SK-N-SH (cell line): ENCODE results near the gene SKA1. TPM values are rescaled to one million over a fixed set of nuclear protein-coding genes. Genes with fewer than 3 reads are reported as not detected.

Experiments used
- CTCF ChIA-PET: fragments of 300-600, 350-600 bp; formaldehyde crosslinking; extraction: SDS; loops from one replicate; lab custom pipeline; 2021; lab: Yijun Ruan, JAX
- POLR2A ChIA-PET: fragments of 350-600 bp; sonication (Branson Sonifier 250); formaldehyde crosslinking; extraction: SDS; loops from one replicate; lab custom pipeline; 2020; ENCODE audit warnings: antibody characterized with exemption, inconsistent platforms; lab: Yijun Ruan, JAX
- DNase-seq: peaks from one replicate; pipeline ENCODE4 v3.0.0; 2012
- H2AFZ ChIP-seq: fragments of 200-600 bp; sonication (generic); 2 replicates; pipeline ENCODE4 v1.8.1; 2016; ENCODE audit warnings: antibody characterized with exemption, mild to moderate bottlenecking, low read depth
- H3F3A ChIP-seq: fragments of 200-600 bp; sonication (generic); replicated peaks from 2 replicates; pipeline ENCODE3; 2016; ENCODE audit warnings: antibody characterized with exemption, mild to moderate bottlenecking; ENCODE audit not compliant: insufficient read depth
- H3K27ac ChIP-seq, 2 experiments: fragments of 200-500 bp in 1 of 2; fragments of 200-600 bp in 1 of 2; sonication (Bioruptor generic) in 1 of 2; sonication (generic), shearing (Covaris generic) in 1 of 2; 2 replicates each; pipeline versions ENCODE4 v1.5.1 to v1.6.1; 2014 to 2016; ENCODE audit warnings: low read depth in 2 of 2, inconsistent platforms in 1 of 2, low read length in 1 of 2, mild to moderate bottlenecking in 1 of 2, mixed read lengths in 1 of 2
- H3K27me3 ChIP-seq: fragments of 200-600 bp; sonication (generic), shearing (Covaris generic); 2 replicates; pipeline ENCODE4 v1.6.1; 2016; ENCODE audit warnings: mixed run types; ENCODE audit not compliant: insufficient read depth
- H3K36me3 ChIP-seq, 2 experiments: fragments of 200-500 bp in 1 of 2; fragments of 200-600 bp in 1 of 2; sonication (Bioruptor generic) in 1 of 2; sonication (generic) in 1 of 2; replicated peaks in 1 of 2; 2 replicates each; pipeline versions ENCODE3 to v1.5.1; 2014 to 2016; ENCODE audit warnings: low read length in 1 of 2, mild to moderate bottlenecking in 1 of 2; ENCODE audit not compliant: insufficient read depth in 2 of 2, control insufficient read depth in 1 of 2
- H3K4me1 ChIP-seq, 2 experiments: fragments of 200-500 bp in 1 of 2; fragments of 200-600 bp in 1 of 2; sonication (Bioruptor generic) in 1 of 2; sonication (generic), shearing (Covaris generic) in 1 of 2; 2 replicates each; pipeline versions ENCODE4 v1.5.1 to v1.6.1; 2014 to 2016; ENCODE audit warnings: low read depth in 1 of 2, low read length in 1 of 2, mixed run types in 1 of 2; ENCODE audit not compliant: insufficient read depth in 2 of 2, control insufficient read depth in 1 of 2
- H3K4me2 ChIP-seq: fragments of 200-600 bp; sonication (generic), shearing (Covaris generic); 2 replicates; pipeline ENCODE4 v1.6.1; 2017; ENCODE audit warnings: mixed run types
- H3K4me3 ChIP-seq, 2 experiments: fragments of 200-500 bp in 1 of 2; fragments of 200-600 bp in 1 of 2; sonication (Bioruptor generic) in 1 of 2; sonication (generic), shearing (Covaris generic) in 1 of 2; 2 replicates each; pipeline versions ENCODE4 v1.5.1 to v1.8.1; 2014 to 2016; ENCODE audit warnings: low read depth in 2 of 2, inconsistent platforms in 1 of 2, low read length in 1 of 2, mild to moderate bottlenecking in 1 of 2, mixed read lengths in 1 of 2, moderate library complexity in 1 of 2
- H3K79me2 ChIP-seq: fragments of 200-600 bp; sonication (generic); 2 replicates; pipeline ENCODE4 v1.8.1; 2017; ENCODE audit warnings: mild to moderate bottlenecking; ENCODE audit not compliant: insufficient read depth
- H3K9ac ChIP-seq: fragments of 200-600 bp; sonication (generic); 2 replicates; pipeline ENCODE4 v1.6.1; 2017; ENCODE audit warnings: mixed run types
- H3K9me2 ChIP-seq: fragments of 200-600 bp; sonication (generic); 2 replicates; pipeline ENCODE4 v1.6.1; 2017; ENCODE audit warnings: mixed run types
- H3K9me3 ChIP-seq: fragments of 200-600 bp; sonication (generic); 2 replicates; pipeline ENCODE4 v1.6.1; 2017; ENCODE audit warnings: mixed run types, mild to moderate bottlenecking, moderate library complexity
- H4K20me1 ChIP-seq: fragments of 200-600 bp; sonication (generic); 2 replicates; pipeline ENCODE4 v1.6.1; 2017; ENCODE audit warnings: mild to moderate bottlenecking, mixed run types; ENCODE audit not compliant: insufficient read depth
- CHD2 ChIP-seq: fragments of 150-350 bp; IDR thresholded peaks from 2 replicates; pipeline ENCODE4 v1.6.1; 2018; ENCODE audit warnings: low read length; ENCODE audit not compliant: partially characterized antibody
- EP300 ChIP-seq, 2 experiments: IDR thresholded peaks; 2 replicates each; pipeline versions ENCODE4 v1.4.0 to v1.6.1; 2012; ENCODE audit warnings: borderline replicate concordance in 1 of 2, low read depth in 1 of 2, low read length in 1 of 2
- EZH2phosphoT487 ChIP-seq: fragments of 200-600 bp; sonication (generic); IDR thresholded peaks from 2 replicates; pipeline ENCODE4 v1.6.1; 2017; ENCODE audit warnings: low read depth, mixed run types, mild to moderate bottlenecking, antibody characterized with exemption, moderate library complexity, borderline replicate concordance
- FOXJ3 ChIP-seq: sonication (generic); formaldehyde crosslinking; IDR thresholded peaks from 2 replicates; pipeline ENCODE4 v1.5.1; 2020; ENCODE audit warnings: mild to moderate bottlenecking, missing genetic modification reagents
- JUND ChIP-seq: IDR thresholded peaks from 2 replicates; pipeline ENCODE4 v1.4.0; 2012
- NFIC ChIP-seq: IDR thresholded peaks from 2 replicates; pipeline ENCODE4 v1.4.0; 2012; ENCODE audit warnings: borderline replicate concordance
- NRF1 ChIP-seq: IDR thresholded peaks from 2 replicates; pipeline ENCODE4 v1.6.1; 2012; ENCODE audit warnings: low read depth, mild to moderate bottlenecking, low read length
- POLR2AphosphoS5 ChIP-seq: IDR thresholded peaks from 2 replicates; pipeline ENCODE4 v1.6.1; 2012; ENCODE audit warnings: low read depth, low read length
- RCOR1 ChIP-seq: fragments of 150-350 bp; IDR thresholded peaks from 2 replicates; pipeline ENCODE4 v1.6.1; 2017; ENCODE audit warnings: antibody characterized with exemption, low read length
- REST ChIP-seq: IDR thresholded peaks from 2 replicates; pipeline ENCODE4 v1.6.1; 2012; ENCODE audit warnings: mild to moderate bottlenecking, low read depth, low read length, moderate library complexity
- SIN3A ChIP-seq: IDR thresholded peaks from 2 replicates; pipeline ENCODE4 v1.6.1; 2012; ENCODE audit warnings: low read depth, mild to moderate bottlenecking, low read length, moderate library complexity, borderline replicate concordance
- SMC3 ChIP-seq: IDR thresholded peaks from 2 replicates; pipeline ENCODE4 v1.6.1; 2012; ENCODE audit warnings: low read depth, low read length, improper control_type of control experiment
- TEAD4 ChIP-seq: IDR thresholded peaks from 2 replicates; pipeline ENCODE4 v1.4.0; 2012; ENCODE audit warnings: mild to moderate bottlenecking, borderline replicate concordance; ENCODE audit not compliant: insufficient read depth
- YY1 ChIP-seq: IDR thresholded peaks from 2 replicates; pipeline ENCODE4 v1.4.0; 2012; ENCODE audit warnings: low read depth, mild to moderate bottlenecking
- WGBS: methylation state at CpG from one replicate; pipeline ENCODE4 v1.1.6; 2017; ENCODE audit warnings: low lambda C conversion rate; 5-methylcytosine and 5-hydroxymethylcytosine counted together
- polyA plus RNA-seq, 3 experiments: library from polyadenylated mRNA; depleted of rRNA; stranded (reverse); fragments of >200 nt; gene quantifications; 2 replicates each; pipeline ENCODE4 v1.2.3, GENCODE V29; 2012
- TF ChIP-seq, protein P1 (sequence below): fragments of 150-350 bp; IDR thresholded peaks from 2 replicates; pipeline ENCODE4 v1.6.1; 2016; ENCODE audit warnings: mild to moderate bottlenecking, low read depth, low read length
- TF ChIP-seq, protein P2 (sequence below): IDR thresholded peaks from 2 replicates; pipeline ENCODE4 v1.4.0; 2012; ENCODE audit warnings: low read depth, borderline replicate concordance
- TF ChIP-seq, protein P3 (sequence below): IDR thresholded peaks from 2 replicates; pipeline ENCODE4; 2012
- TF ChIP-seq, protein P4 (sequence below): IDR thresholded peaks from 2 replicates; pipeline ENCODE4 v1.4.0; 2012; ENCODE audit warnings: low read depth, borderline replicate concordance
- TF ChIP-seq, protein P5 (sequence below): fragments of 200-600 bp; sonication (generic); IDR thresholded peaks from 2 replicates; pipeline ENCODE4 v1.6.1; 2017; ENCODE audit warnings: antibody characterized with exemption, mild to moderate bottlenecking, moderate library complexity

The SKA1 gene
- polyA plus RNA-seq, 1 of the 3 experiments (the other 2 are of a cell fraction) = 4.5 TPM

DNA sequence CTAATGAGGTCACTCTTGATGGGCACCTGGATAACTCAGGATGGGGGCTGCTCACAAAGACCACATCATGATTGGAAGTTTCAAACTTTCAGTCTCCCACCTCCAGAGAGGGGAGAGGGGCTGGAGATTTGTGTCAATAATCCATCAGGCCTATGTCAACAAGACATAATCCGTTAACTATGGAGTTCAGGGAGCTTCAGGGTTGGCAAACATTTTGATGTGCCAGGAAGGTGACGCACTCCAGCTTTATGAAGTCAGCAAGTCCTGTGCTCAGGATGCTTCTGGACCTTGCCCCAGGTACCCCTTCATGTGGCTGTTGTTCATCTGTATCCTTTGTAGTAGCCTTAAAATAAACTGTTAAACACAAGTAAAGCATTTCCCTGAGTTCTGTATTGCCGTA lies 19.0 kb downstream of the SKA1 start:
- Histone ChIP-seq H3K4me2 (no peak overlapping the region), H3K9me2 (no peaks in the 10 kb centered on the region), H3F3A (no peaks in the 10 kb centered on the region), H4K20me1 (no peaks in the 10 kb centered on the region), H2AFZ (no peak overlapping the region), H3K27ac (no peak overlapping the region), H3K36me3 (peaks cover 0 to 7% of the 10 kb centered on the region in 2 experiments), H3K27me3 (no peaks in the 10 kb centered on the region), H3K4me3 (no peak overlapping the region), H3K9me3 (no peaks in the 10 kb centered on the region), H3K79me2 (no peaks in the 10 kb centered on the region), H3K9ac (no peak overlapping the region), H3K4me1 (no peaks in the 10 kb centered on the region; a peak in 2 of 4 replicates)
- TF ChIP-seq, protein P1, sequence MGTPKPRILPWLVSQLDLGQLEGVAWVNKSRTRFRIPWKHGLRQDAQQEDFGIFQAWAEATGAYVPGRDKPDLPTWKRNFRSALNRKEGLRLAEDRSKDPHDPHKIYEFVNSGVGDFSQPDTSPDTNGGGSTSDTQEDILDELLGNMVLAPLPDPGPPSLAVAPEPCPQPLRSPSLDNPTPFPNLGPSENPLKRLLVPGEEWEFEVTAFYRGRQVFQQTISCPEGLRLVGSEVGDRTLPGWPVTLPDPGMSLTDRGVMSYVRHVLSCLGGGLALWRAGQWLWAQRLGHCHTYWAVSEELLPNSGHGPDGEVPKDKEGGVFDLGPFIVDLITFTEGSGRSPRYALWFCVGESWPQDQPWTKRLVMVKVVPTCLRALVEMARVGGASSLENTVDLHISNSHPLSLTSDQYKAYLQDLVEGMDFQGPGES = no peak
- TF ChIP-seq, protein P2, sequence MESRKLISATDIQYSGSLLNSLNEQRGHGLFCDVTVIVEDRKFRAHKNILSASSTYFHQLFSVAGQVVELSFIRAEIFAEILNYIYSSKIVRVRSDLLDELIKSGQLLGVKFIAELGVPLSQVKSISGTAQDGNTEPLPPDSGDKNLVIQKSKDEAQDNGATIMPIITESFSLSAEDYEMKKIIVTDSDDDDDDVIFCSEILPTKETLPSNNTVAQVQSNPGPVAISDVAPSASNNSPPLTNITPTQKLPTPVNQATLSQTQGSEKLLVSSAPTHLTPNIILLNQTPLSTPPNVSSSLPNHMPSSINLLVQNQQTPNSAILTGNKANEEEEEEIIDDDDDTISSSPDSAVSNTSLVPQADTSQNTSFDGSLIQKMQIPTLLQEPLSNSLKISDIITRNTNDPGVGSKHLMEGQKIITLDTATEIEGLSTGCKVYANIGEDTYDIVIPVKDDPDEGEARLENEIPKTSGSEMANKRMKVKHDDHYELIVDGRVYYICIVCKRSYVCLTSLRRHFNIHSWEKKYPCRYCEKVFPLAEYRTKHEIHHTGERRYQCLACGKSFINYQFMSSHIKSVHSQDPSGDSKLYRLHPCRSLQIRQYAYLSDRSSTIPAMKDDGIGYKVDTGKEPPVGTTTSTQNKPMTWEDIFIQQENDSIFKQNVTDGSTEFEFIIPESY = no peak
- TF ChIP-seq, protein P3, sequence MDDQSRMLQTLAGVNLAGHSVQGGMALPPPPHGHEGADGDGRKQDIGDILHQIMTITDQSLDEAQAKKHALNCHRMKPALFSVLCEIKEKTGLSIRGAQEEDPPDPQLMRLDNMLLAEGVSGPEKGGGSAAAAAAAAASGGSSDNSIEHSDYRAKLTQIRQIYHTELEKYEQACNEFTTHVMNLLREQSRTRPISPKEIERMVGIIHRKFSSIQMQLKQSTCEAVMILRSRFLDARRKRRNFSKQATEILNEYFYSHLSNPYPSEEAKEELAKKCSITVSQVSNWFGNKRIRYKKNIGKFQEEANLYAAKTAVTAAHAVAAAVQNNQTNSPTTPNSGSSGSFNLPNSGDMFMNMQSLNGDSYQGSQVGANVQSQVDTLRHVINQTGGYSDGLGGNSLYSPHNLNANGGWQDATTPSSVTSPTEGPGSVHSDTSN = no peak
- TF ChIP-seq, protein P4, sequence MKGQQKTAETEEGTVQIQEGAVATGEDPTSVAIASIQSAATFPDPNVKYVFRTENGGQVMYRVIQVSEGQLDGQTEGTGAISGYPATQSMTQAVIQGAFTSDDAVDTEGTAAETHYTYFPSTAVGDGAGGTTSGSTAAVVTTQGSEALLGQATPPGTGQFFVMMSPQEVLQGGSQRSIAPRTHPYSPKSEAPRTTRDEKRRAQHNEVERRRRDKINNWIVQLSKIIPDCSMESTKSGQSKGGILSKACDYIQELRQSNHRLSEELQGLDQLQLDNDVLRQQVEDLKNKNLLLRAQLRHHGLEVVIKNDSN = no peak
- TF ChIP-seq SIN3A (no peak), REST (no peak), TEAD4 (no peak), NRF1 (no peak), EZH2phosphoT487 (no peak), EP300 (IDR thresholded peaks at IDR 0.05; ENCODE audit: borderline replicate concordance in 1 of 2, low read depth in 1 of 2, low read length in 1 of 2) (no peak), YY1 (no peak), POLR2AphosphoS5 (no peak), SMC3 (no peak), RCOR1 (no peak), FOXJ3 (CRISPR knock-in tag) (no peak), CHD2 (no peak), JUND (no peak), NFIC (no peak)
- TF ChIP-seq, protein P5, sequence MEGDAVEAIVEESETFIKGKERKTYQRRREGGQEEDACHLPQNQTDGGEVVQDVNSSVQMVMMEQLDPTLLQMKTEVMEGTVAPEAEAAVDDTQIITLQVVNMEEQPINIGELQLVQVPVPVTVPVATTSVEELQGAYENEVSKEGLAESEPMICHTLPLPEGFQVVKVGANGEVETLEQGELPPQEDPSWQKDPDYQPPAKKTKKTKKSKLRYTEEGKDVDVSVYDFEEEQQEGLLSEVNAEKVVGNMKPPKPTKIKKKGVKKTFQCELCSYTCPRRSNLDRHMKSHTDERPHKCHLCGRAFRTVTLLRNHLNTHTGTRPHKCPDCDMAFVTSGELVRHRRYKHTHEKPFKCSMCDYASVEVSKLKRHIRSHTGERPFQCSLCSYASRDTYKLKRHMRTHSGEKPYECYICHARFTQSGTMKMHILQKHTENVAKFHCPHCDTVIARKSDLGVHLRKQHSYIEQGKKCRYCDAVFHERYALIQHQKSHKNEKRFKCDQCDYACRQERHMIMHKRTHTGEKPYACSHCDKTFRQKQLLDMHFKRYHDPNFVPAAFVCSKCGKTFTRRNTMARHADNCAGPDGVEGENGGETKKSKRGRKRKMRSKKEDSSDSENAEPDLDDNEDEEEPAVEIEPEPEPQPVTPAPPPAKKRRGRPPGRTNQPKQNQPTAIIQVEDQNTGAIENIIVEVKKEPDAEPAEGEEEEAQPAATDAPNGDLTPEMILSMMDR = no peak
- WGBS = 100% methylated on average over 1 of the region's 3 CpGs
- ChIA-PET POLR2A (no interaction called here), CTCF (no interaction called here)
- DNase-seq = no peak
